WTC11 (cell line): Measurements from ENCODE around the gene MCCC1. TPM values are rescaled to one million over a fixed set of nuclear protein-coding genes. Genes with fewer than 3 reads are reported as not detected.
A peak's percentile ranks its signal among the peaks of the same experiment; 100 is the strongest.

Source experiments
- ATAC-seq: fragments of 200-7000 bp; cut with Tn5 transposase; 2 replicates; pipeline ENCODE4 v1.10.0; 2021; ENCODE audit warnings: mild to moderate bottlenecking, moderate library complexity
- CTCF ChIA-PET: fragments of 300-600 bp; sonication (Branson Sonifier 250); formaldehyde crosslinking; loops from one replicate; lab custom pipeline; 2021; ENCODE audit warnings: antibody characterized with exemption; lab: Charles Lee
- POLR2A ChIA-PET: fragments of 350-600 bp; sonication (Branson Sonifier 250); formaldehyde crosslinking; loops from one replicate; lab custom pipeline; 2021; ENCODE audit warnings: antibody characterized with exemption; lab: Charles Lee
- DNase-seq: peaks from one replicate; pipeline ENCODE4 v3.0.0; 2021; ENCODE audit warnings: low spot score
- H3K27ac Mint-ChIP-seq: 2 replicates; pipeline ENCODE4 v1.8.0; 2021; ENCODE audit warnings: mixed read lengths
- H3K27me3 Mint-ChIP-seq: 2 replicates; pipeline ENCODE4 v1.8.0; 2021; ENCODE audit warnings: low read depth, mild to moderate bottlenecking, moderate library complexity, mixed read lengths
- H3K36me3 Mint-ChIP-seq: 2 replicates; pipeline ENCODE4 v1.8.0; 2021; ENCODE audit warnings: mixed read lengths
- H3K4me1 Mint-ChIP-seq: 2 replicates; pipeline ENCODE4 v1.8.0; 2022; ENCODE audit warnings: mixed read lengths
- H3K4me3 Mint-ChIP-seq: 2 replicates; pipeline ENCODE4 v1.8.0; 2021; ENCODE audit warnings: mild to moderate bottlenecking, moderate library complexity, mixed read lengths
- H3K9me3 Mint-ChIP-seq: 2 replicates; pipeline ENCODE4 v1.8.0; 2021; ENCODE audit warnings: mixed read lengths
- FOXJ3 ChIP-seq: sonication (generic); formaldehyde crosslinking; IDR thresholded peaks from 2 replicates; pipeline ENCODE4 v1.9.0; 2021; ENCODE audit warnings: missing genetic modification reagents, mild to moderate bottlenecking, borderline replicate concordance
- FOXP1 ChIP-seq: sonication (generic); formaldehyde crosslinking; IDR thresholded peaks from 2 replicates; pipeline ENCODE4 v1.8.0; 2022; ENCODE audit warnings: missing genetic modification reagents, mild to moderate bottlenecking, moderate library complexity, borderline replicate concordance
- GTF2I ChIP-seq: fragments of 250-450 bp; sonication (Bioruptor Pico); conservative IDR thresholded peaks from 2 replicates; pipeline ENCODE4 v1.4.0; 2021; ENCODE audit warnings: mild to moderate bottlenecking
- MYBL2 ChIP-seq: sonication (generic); formaldehyde crosslinking; IDR thresholded peaks from 2 replicates; pipeline ENCODE4 v1.8.1; 2023; ENCODE audit warnings: mild to moderate bottlenecking, moderate library complexity, missing genetic modification reagents
- SOX15 ChIP-seq: fragments of 250-450 bp; sonication (Bioruptor Pico); IDR thresholded peaks from 2 replicates; pipeline ENCODE4 v1.9.0; 2021; ENCODE audit warnings: mild to moderate bottlenecking
- ZNF219 ChIP-seq: sonication (generic); formaldehyde crosslinking; IDR thresholded peaks from 2 replicates; pipeline ENCODE4 v1.8.0; 2023; ENCODE audit warnings: missing genetic modification reagents, mild to moderate bottlenecking, borderline replicate concordance
- ZNF416 ChIP-seq: fragments of 250-450 bp; sonication (Bioruptor Pico); IDR thresholded peaks from 2 replicates; pipeline ENCODE4 v1.9.0; 2021; ENCODE audit warnings: mild to moderate bottlenecking, inconsistent platforms
- total RNA-seq: library from RNA; stranded (reverse); gene quantifications from 3 replicates; pipeline ENCODE4 v1.2.3, GENCODE V29; 2021
- TF ChIP-seq, protein P1 (sequence below): sonication (generic); formaldehyde crosslinking; IDR thresholded peaks from 2 replicates; pipeline ENCODE4 v1.8.1; 2023; ENCODE audit warnings: mild to moderate bottlenecking, moderate library complexity, missing genetic modification reagents
- TF ChIP-seq, protein P2 (sequence below): sonication (generic); formaldehyde crosslinking; IDR thresholded peaks from 2 replicates; pipeline ENCODE4 v1.8.1; 2022; ENCODE audit warnings: missing genetic modification reagents, borderline replicate concordance
- TF ChIP-seq, protein P3 (sequence below): sonication (generic); formaldehyde crosslinking; IDR thresholded peaks from 2 replicates; pipeline ENCODE4 v1.8.0; 2022; ENCODE audit warnings: mild to moderate bottlenecking, missing genetic modification reagents
- TF ChIP-seq, protein P4 (sequence below): fragments of 250-450 bp; sonication (Bioruptor Pico); IDR thresholded peaks from 2 replicates; pipeline ENCODE4 v2.1.2; 2022; ENCODE audit warnings: mild to moderate bottlenecking, moderate library complexity
- TF ChIP-seq, protein P5 (sequence below): sonication (generic); formaldehyde crosslinking; IDR thresholded peaks from 2 replicates; pipeline ENCODE4 v1.8.0; 2023; ENCODE audit warnings: missing genetic modification reagents
- TF ChIP-seq, protein P6 (sequence below): fragments of 250-450 bp; sonication (Bioruptor Pico); IDR thresholded peaks from 2 replicates; pipeline ENCODE4 v1.9.0; 2021; ENCODE audit warnings: mild to moderate bottlenecking, borderline replicate concordance
- TF ChIP-seq, protein P7 (sequence below): sonication (generic); formaldehyde crosslinking; IDR thresholded peaks from 2 replicates; pipeline ENCODE4 v1.8.1; 2022; ENCODE audit warnings: low read depth, missing genetic modification reagents, borderline replicate concordance

MCCC1 gene
- total RNA-seq, 1 experiment from 2014 or later: 19.5 TPM

DNA sequence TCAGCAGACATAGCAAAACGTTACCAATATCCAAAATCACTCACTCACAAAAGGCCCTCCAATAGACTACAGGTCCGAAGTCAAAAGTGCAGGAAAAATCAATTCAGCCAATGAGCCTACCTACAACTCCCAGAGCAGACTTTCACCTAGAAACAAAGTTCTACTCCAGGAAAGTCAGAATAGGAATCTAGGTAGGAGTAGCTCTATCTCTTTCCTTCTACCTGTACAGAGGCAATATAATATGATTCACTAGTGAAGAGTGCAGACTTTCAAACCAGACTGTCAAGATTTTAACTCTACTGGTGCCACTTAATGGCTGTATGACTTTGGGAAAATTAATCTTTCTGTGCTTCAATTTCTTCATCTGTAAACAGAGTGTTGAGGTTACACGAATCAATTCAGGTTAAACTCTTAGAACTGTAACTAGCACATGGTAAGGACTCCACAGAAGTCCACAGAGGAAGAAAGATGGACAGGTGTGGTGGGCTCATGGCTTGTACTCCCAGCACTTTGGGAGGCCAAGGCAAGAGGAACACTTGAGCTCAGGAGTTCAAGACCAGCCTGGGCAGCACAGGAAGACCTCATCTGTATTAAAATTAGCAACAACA lies 128.4 kb downstream of the MCCC1 start:
- Mint-ChIP-seq H3K27me3 (no peaks in the 10 kb centered on the region), H3K36me3 (no peaks in the 10 kb centered on the region), H3K27ac (peak overlapping the region; percentile 80), H3K9me3 (no peaks in the 10 kb centered on the region), H3K4me1 (peaks cover 49% of the 10 kb centered on the region), H3K4me3 (no peak overlapping the region)
- no peak for DNase-seq
- POLR2A ChIA-PET: no interaction called here
- CTCF ChIA-PET: interaction anchor here (1.4 to 1.8 kb wide), 2 partner anchors 67 to 257 kb away, joined by 3 to 4 read pairs; no protein-coding TSS in a partner anchor
- no peak for ATAC-seq
- TF ChIP-seq, protein P1, sequence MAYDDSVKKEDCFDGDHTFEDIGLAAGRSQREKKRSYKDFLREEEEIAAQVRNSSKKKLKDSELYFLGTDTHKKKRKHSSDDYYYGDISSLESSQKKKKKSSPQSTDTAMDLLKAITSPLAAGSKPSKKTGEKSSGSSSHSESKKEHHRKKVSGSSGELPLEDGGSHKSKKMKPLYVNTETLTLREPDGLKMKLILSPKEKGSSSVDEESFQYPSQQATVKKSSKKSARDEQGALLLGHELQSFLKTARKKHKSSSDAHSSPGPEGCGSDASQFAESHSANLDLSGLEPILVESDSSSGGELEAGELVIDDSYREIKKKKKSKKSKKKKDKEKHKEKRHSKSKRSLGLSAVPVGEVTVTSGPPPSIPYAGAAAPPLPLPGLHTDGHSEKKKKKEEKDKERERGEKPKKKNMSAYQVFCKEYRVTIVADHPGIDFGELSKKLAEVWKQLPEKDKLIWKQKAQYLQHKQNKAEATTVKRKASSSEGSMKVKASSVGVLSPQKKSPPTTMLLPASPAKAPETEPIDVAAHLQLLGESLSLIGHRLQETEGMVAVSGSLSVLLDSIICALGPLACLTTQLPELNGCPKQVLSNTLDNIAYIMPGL (CRISPR knock-in tag): no peak
- TF ChIP-seq, protein P2, sequence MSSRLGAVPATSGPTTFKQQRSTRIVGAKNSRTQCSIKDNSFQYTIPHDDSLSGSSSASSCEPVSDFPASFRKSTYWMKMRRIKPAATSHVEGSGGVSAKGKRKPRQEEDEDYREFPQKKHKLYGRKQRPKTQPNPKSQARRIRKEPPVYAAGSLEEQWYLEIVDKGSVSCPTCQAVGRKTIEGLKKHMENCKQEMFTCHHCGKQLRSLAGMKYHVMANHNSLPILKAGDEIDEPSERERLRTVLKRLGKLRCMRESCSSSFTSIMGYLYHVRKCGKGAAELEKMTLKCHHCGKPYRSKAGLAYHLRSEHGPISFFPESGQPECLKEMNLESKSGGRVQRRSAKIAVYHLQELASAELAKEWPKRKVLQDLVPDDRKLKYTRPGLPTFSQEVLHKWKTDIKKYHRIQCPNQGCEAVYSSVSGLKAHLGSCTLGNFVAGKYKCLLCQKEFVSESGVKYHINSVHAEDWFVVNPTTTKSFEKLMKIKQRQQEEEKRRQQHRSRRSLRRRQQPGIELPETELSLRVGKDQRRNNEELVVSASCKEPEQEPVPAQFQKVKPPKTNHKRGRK (CRISPR knock-in tag): no peak
- TF ChIP-seq, protein P3, sequence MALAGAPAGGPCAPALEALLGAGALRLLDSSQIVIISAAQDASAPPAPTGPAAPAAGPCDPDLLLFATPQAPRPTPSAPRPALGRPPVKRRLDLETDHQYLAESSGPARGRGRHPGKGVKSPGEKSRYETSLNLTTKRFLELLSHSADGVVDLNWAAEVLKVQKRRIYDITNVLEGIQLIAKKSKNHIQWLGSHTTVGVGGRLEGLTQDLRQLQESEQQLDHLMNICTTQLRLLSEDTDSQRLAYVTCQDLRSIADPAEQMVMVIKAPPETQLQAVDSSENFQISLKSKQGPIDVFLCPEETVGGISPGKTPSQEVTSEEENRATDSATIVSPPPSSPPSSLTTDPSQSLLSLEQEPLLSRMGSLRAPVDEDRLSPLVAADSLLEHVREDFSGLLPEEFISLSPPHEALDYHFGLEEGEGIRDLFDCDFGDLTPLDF (CRISPR knock-in tag): no peak
- TF ChIP-seq, protein P4, sequence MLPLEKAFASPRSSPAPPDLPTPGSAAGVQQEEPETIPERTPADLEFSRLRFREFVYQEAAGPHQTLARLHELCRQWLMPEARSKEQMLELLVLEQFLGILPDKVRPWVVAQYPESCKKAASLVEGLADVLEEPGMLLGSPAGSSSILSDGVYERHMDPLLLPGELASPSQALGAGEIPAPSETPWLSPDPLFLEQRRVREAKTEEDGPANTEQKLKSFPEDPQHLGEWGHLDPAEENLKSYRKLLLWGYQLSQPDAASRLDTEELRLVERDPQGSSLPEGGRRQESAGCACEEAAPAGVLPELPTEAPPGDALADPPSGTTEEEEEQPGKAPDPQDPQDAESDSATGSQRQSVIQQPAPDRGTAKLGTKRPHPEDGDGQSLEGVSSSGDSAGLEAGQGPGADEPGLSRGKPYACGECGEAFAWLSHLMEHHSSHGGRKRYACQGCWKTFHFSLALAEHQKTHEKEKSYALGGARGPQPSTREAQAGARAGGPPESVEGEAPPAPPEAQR (CRISPR knock-in tag): no peak
- TF ChIP-seq, protein P5, sequence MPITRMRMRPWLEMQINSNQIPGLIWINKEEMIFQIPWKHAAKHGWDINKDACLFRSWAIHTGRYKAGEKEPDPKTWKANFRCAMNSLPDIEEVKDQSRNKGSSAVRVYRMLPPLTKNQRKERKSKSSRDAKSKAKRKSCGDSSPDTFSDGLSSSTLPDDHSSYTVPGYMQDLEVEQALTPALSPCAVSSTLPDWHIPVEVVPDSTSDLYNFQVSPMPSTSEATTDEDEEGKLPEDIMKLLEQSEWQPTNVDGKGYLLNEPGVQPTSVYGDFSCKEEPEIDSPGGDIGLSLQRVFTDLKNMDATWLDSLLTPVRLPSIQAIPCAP (CRISPR knock-in tag): no peak
- no peak for TF ChIP-seq ZNF416 (CRISPR knock-in tag)
- TF ChIP-seq, protein P6, sequence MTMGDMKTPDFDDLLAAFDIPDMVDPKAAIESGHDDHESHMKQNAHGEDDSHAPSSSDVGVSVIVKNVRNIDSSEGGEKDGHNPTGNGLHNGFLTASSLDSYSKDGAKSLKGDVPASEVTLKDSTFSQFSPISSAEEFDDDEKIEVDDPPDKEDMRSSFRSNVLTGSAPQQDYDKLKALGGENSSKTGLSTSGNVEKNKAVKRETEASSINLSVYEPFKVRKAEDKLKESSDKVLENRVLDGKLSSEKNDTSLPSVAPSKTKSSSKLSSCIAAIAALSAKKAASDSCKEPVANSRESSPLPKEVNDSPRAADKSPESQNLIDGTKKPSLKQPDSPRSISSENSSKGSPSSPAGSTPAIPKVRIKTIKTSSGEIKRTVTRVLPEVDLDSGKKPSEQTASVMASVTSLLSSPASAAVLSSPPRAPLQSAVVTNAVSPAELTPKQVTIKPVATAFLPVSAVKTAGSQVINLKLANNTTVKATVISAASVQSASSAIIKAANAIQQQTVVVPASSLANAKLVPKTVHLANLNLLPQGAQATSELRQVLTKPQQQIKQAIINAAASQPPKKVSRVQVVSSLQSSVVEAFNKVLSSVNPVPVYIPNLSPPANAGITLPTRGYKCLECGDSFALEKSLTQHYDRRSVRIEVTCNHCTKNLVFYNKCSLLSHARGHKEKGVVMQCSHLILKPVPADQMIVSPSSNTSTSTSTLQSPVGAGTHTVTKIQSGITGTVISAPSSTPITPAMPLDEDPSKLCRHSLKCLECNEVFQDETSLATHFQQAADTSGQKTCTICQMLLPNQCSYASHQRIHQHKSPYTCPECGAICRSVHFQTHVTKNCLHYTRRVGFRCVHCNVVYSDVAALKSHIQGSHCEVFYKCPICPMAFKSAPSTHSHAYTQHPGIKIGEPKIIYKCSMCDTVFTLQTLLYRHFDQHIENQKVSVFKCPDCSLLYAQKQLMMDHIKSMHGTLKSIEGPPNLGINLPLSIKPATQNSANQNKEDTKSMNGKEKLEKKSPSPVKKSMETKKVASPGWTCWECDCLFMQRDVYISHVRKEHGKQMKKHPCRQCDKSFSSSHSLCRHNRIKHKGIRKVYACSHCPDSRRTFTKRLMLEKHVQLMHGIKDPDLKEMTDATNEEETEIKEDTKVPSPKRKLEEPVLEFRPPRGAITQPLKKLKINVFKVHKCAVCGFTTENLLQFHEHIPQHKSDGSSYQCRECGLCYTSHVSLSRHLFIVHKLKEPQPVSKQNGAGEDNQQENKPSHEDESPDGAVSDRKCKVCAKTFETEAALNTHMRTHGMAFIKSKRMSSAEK (CRISPR knock-in tag): no peak
- TF ChIP-seq MYBL2 (CRISPR knock-in tag): no peak
- no peak for TF ChIP-seq GTF2I
- TF ChIP-seq FOXP1 (CRISPR knock-in tag): no peak

DNA sequence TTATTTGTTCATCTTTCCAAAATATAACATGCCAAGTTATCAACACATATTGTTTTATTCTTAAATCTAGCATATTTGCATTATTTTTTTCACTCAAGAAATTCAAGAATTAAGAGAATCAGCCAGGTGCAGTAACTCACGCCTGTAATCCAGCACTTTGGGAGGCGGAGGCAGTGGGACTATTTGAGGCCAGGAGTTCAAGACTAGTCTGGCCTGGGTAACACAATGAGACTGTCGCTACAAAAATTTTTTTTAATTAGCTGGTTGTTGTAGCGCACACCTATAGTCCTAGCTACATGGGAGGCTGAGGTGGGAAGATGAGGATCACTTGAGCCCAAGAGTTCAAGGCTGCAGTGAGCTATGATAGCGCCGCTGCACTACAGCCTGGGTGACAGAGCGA lies 129.4 kb downstream of the MCCC1 start:
- ATAC-seq (no peak), DNase-seq (no peak)
- ChIA-PET POLR2A (no interaction called here), CTCF (interaction anchor here (1.4 to 1.8 kb wide), 3 partner anchors 65 to 256 kb away, joined by 3 to 4 read pairs (median 3); no protein-coding TSS in a partner anchor)
- peaks cover 5% of the 10 kb centered on the region for H3K36me3 Mint-ChIP-seq
- H3K4me1 Mint-ChIP-seq: peaks cover 50% of the 10 kb centered on the region
- no peaks in the 10 kb centered on the region for H3K27me3 Mint-ChIP-seq
- H3K27ac Mint-ChIP-seq: no peak overlapping the region
- no peaks in the 10 kb centered on the region for H3K9me3 Mint-ChIP-seq
- H3K4me3 Mint-ChIP-seq: no peak overlapping the region
- TF ChIP-seq FOXJ3: no peak
- TF ChIP-seq, protein P7, sequence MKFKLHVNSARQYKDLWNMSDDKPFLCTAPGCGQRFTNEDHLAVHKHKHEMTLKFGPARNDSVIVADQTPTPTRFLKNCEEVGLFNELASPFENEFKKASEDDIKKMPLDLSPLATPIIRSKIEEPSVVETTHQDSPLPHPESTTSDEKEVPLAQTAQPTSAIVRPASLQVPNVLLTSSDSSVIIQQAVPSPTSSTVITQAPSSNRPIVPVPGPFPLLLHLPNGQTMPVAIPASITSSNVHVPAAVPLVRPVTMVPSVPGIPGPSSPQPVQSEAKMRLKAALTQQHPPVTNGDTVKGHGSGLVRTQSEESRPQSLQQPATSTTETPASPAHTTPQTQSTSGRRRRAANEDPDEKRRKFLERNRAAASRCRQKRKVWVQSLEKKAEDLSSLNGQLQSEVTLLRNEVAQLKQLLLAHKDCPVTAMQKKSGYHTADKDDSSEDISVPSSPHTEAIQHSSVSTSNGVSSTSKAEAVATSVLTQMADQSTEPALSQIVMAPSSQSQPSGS (CRISPR knock-in tag): no peak
- TF ChIP-seq SOX15 (CRISPR knock-in tag): no peak
- no peak for TF ChIP-seq ZNF219 (CRISPR knock-in tag)
